Astrocyte of the spinal cord (primary cell): Measurements from ENCODE around the gene PTPRZ1.

Experiments
- DNase-seq: peaks from one replicate; pipeline ENCODE4 v3.0.0; 2011; ENCODE audit warnings: low read depth, low spot score
- H3K4me3 ChIP-seq: 2 replicates; pipeline ENCODE4 v1.5.1; 2011; ENCODE audit warnings: low read depth, mild to moderate bottlenecking, low read length, moderate library complexity
- CTCF ChIP-seq: IDR thresholded peaks from 2 replicates; pipeline ENCODE4 v1.5.1; 2012; ENCODE audit warnings: low read depth, mild to moderate bottlenecking, low read length, inconsistent platforms
- in situ Hi-C: cut with HindIII; loops from 2 replicates; pipeline ENCODE4 v1.10.0; 2017; ENCODE audit warnings: low sequenced_read_pairs

Gene PTPRZ1

GRCh38 chr7:121924269-121925186 is 51.6 kb downstream of the PTPRZ1 start:
- H3K4me3 ChIP-seq, result no peak overlapping the region
- DNase-seq, result no peak
- in situ Hi-C loops, result no loop called here
- no peak for TF ChIP-seq CTCF

- no peak for DNase-seq
- TF ChIP-seq CTCF, result no peak
- in situ Hi-C loops, result no loop called here
Observed at GRCh38 chr7:121931149-121931902, 58.4 kb downstream of the PTPRZ1 start.

GRCh38 chr7:121932768-121933167 is 59.8 kb downstream of the PTPRZ1 start:
- H3K4me3 ChIP-seq, result no peak overlapping the region
- DNase-seq, result no peak
- in situ Hi-C loops, result no loop called here
- no peak for TF ChIP-seq CTCF

More at GRCh38 chr7:121931149-121931902, 58.4 kb downstream of the PTPRZ1 start:
- no peak overlapping the region for H3K4me3 ChIP-seq

- TF ChIP-seq CTCF, result no peak
- no peak for DNase-seq
- H3K4me3 ChIP-seq, result no peak overlapping the region
- in situ Hi-C loops, result no loop called here
Observed at GRCh38 chr7:121936951-121937623, 64.1 kb downstream of the PTPRZ1 start.

- in situ Hi-C loops, result no loop called here
- no peak for DNase-seq
- TF ChIP-seq CTCF, result no peak
- H3K4me3 ChIP-seq, result no peak overlapping the region
Observed at GRCh38 chr7:121938429-121938996, 65.6 kb downstream of the PTPRZ1 start.

- H3K4me3 ChIP-seq, result no peak overlapping the region
- TF ChIP-seq CTCF, result no peak
- no peak for DNase-seq
- in situ Hi-C loops, result no loop called here
Observed at GRCh38 chr7:121940918-121941317, 68.0 kb downstream of the PTPRZ1 start.
